ENCODE measurements around the gene C16orf96. TPM values are rescaled to one million over a fixed set of nuclear protein-coding genes. Genes with fewer than 3 reads are reported as not detected.

C16orf96 gene
- total and polyA plus RNA-seq, 2 of the 13 experiments (the other 11 are each of a cell fraction or from before 2014, with no cell fraction given) = 0.03 TPM; not detected in 1

DNA sequence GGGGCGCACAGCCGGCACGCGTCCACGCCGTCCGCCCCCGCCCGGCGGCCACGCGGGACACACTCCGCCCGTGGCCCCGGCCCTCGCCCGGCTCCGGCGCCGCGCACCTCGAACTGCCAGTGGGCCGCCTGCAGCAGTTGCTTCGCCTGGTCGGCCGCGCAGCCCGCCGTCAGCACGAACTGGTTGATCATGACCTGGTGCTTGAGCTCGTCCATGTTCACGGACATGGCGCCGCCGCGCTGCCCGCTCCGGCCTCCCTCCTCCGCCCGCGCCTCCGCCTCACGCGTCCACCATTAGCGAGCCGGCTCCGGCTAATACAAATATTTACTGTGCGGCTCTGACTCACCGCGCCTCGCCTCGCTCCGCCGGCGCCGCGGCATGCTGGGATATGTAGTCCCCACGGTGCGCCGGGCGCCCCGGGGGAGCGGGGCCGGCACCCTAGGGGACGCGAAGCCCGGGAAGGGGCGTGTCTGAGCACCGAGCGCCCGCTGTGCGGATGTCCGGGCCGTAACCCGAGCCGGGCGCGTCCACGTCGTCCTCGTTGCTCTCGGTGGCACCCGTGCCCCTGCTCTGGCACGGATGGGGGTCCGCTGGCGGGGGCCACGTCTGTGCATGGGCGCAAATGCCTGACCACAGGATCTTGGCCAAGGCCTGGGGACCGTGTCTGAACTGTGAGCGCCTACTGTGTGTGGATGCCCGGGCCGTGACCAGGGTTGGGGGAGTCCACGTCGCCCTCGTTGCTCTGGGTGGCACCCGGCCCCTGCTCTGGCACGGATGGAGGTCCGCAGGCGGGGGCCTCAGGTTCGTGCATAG lies 58.6 kb downstream of the C16orf96 start, which contains the start of gene UBALD1 (continued):
- TF ChIP-seq, protein P1, sequence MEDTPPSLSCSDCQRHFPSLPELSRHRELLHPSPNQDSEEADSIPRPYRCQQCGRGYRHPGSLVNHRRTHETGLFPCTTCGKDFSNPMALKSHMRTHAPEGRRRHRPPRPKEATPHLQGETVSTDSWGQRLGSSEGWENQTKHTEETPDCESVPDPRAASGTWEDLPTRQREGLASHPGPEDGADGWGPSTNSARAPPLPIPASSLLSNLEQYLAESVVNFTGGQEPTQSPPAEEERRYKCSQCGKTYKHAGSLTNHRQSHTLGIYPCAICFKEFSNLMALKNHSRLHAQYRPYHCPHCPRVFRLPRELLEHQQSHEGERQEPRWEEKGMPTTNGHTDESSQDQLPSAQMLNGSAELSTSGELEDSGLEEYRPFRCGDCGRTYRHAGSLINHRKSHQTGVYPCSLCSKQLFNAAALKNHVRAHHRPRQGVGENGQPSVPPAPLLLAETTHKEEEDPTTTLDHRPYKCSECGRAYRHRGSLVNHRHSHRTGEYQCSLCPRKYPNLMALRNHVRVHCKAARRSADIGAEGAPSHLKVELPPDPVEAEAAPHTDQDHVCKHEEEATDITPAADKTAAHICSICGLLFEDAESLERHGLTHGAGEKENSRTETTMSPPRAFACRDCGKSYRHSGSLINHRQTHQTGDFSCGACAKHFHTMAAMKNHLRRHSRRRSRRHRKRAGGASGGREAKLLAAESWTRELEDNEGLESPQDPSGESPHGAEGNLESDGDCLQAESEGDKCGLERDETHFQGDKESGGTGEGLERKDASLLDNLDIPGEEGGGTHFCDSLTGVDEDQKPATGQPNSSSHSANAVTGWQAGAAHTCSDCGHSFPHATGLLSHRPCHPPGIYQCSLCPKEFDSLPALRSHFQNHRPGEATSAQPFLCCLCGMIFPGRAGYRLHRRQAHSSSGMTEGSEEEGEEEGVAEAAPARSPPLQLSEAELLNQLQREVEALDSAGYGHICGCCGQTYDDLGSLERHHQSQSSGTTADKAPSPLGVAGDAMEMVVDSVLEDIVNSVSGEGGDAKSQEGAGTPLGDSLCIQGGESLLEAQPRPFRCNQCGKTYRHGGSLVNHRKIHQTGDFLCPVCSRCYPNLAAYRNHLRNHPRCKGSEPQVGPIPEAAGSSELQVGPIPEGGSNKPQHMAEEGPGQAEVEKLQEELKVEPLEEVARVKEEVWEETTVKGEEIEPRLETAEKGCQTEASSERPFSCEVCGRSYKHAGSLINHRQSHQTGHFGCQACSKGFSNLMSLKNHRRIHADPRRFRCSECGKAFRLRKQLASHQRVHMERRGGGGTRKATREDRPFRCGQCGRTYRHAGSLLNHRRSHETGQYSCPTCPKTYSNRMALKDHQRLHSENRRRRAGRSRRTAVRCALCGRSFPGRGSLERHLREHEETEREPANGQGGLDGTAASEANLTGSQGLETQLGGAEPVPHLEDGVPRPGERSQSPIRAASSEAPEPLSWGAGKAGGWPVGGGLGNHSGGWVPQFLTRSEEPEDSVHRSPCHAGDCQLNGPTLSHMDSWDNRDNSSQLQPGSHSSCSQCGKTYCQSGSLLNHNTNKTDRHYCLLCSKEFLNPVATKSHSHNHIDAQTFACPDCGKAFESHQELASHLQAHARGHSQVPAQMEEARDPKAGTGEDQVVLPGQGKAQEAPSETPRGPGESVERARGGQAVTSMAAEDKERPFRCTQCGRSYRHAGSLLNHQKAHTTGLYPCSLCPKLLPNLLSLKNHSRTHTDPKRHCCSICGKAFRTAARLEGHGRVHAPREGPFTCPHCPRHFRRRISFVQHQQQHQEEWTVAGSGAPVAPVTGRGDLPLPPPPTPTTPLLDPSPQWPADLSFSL (CRISPR knock-in tag; IDR thresholded peaks at IDR 0.05) = no peak
- TF ChIP-seq NFYC (CRISPR knock-in tag; IDR thresholded peaks at IDR 0.05) (peak; percentile 67), DNMT3B (CRISPR knock-in tag; conservative IDR thresholded peaks at IDR 0.05) (no peak), GTF3A (CRISPR knock-in tag; conservative IDR thresholded peaks at IDR 0.05) (no peak), GPN1 (CRISPR knock-in tag; IDR thresholded peaks at IDR 0.05; ENCODE audit: borderline replicate concordance) (peak; percentile 16; the same call in 1 of the 2 replicates), TCF12 (IDR thresholded peaks at IDR 0.05) (no peak), TCF12 (CRISPR knock-in tag; IDR thresholded peaks at IDR 0.05) (no peak), ZBTB7A (CRISPR knock-in tag; IDR thresholded peaks at IDR 0.05) (0 out of 2 replicates have a peak, but pooled peaks have one; percentile 13), NAIF1 (CRISPR knock-in tag; IDR thresholded peaks at IDR 0.05; ENCODE audit: borderline replicate concordance) (no peak), NFKBIZ (CRISPR knock-in tag; IDR thresholded peaks at IDR 0.05) (0 out of 2 replicates have a peak, but pooled peaks have one; percentile 50), ASH2L (IDR thresholded peaks at IDR 0.05; ENCODE audit: insufficient read length, low read depth, low read length) (peak; percentile 68), PHF21A (CRISPR knock-in tag; IDR thresholded peaks at IDR 0.05) (peak; percentile 83), SMAD1 (CRISPR knock-in tag; IDR thresholded peaks at IDR 0.05; ENCODE audit: borderline replicate concordance, low read depth) (no peak; the same call in 1 of the 2 replicates), ZNF616 (CRISPR knock-in tag; IDR thresholded peaks at IDR 0.05; ENCODE audit: low read depth) (no peak)
- TF ChIP-seq, protein P2, sequence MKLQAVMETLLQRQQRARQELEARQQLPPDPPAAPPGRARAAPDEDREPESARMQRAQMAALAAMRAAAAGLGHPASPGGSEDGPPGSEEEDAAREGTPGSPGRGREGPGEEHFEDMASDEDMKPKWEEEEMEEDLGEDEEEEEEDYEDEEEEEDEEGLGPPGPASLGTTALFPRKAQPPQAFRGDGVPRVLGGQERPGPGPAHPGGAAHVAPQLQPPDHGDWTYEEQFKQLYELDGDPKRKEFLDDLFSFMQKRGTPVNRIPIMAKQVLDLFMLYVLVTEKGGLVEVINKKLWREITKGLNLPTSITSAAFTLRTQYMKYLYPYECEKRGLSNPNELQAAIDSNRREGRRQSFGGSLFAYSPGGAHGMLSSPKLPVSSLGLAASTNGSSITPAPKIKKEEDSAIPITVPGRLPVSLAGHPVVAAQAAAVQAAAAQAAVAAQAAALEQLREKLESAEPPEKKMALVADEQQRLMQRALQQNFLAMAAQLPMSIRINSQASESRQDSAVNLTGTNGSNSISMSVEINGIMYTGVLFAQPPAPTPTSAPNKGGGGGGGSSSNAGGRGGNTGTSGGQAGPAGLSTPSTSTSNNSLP (IDR thresholded peaks at IDR 0.05; ENCODE audit: low read depth, low read length) = no peak
- TF ChIP-seq, protein P3, sequence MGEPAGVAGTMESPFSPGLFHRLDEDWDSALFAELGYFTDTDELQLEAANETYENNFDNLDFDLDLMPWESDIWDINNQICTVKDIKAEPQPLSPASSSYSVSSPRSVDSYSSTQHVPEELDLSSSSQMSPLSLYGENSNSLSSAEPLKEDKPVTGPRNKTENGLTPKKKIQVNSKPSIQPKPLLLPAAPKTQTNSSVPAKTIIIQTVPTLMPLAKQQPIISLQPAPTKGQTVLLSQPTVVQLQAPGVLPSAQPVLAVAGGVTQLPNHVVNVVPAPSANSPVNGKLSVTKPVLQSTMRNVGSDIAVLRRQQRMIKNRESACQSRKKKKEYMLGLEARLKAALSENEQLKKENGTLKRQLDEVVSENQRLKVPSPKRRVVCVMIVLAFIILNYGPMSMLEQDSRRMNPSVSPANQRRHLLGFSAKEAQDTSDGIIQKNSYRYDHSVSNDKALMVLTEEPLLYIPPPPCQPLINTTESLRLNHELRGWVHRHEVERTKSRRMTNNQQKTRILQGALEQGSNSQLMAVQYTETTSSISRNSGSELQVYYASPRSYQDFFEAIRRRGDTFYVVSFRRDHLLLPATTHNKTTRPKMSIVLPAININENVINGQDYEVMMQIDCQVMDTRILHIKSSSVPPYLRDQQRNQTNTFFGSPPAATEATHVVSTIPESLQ (CRISPR knock-in tag; conservative IDR thresholded peaks at IDR 0.05) = no peak

Data from HepG2 (cell line).